Renal cortical epithelial cell (primary cell): Measurements from ENCODE around the gene BICRA. TPM values are rescaled to one million over a fixed set of nuclear protein-coding genes. Genes with fewer than 3 reads are reported as not detected.
"Not testable (repeated sequence)": the region's sequence is repeated elsewhere in the genome, so short reads cannot be mapped to it uniquely, and the experiment has no call there.

Experiments
- DNase-seq: peaks from one replicate; pipeline ENCODE4 v3.0.0-alpha.2; 2011; ENCODE audit warnings: low read depth
- total RNA-seq: library from RNA; depleted of rRNA; stranded (reverse); fragments of >200 nt; gene quantifications from 2 replicates; pipeline ENCODE4 v1.2.3, GENCODE V29; 2014

Gene BICRA
- total RNA-seq, 1 donor from 2014 or later, result 18.8 TPM

DNA sequence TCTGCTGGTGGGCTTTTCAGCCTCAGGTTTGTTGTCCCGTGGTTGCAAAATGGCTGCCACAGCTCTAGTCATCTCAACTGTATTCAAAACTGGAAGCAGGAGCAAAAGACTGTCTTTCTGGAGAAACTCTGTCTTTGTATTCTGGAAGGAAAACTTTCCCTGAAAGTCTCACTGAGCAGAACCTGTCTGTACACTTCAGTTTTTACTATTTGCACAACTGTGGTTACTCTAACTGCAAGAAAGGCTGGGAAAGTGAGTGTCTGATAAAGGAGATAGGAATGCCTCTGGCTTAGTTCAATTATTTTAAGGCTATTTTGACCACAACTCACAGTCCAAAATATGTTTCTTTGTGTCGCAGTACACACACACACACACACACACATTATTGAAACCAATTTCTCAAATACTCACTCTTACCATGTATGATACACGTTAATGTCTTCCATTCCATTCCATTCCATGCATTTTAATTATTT lies 54.5 kb downstream of the BICRA start:
- peak; percentile 91 for DNase-seq

DNA sequence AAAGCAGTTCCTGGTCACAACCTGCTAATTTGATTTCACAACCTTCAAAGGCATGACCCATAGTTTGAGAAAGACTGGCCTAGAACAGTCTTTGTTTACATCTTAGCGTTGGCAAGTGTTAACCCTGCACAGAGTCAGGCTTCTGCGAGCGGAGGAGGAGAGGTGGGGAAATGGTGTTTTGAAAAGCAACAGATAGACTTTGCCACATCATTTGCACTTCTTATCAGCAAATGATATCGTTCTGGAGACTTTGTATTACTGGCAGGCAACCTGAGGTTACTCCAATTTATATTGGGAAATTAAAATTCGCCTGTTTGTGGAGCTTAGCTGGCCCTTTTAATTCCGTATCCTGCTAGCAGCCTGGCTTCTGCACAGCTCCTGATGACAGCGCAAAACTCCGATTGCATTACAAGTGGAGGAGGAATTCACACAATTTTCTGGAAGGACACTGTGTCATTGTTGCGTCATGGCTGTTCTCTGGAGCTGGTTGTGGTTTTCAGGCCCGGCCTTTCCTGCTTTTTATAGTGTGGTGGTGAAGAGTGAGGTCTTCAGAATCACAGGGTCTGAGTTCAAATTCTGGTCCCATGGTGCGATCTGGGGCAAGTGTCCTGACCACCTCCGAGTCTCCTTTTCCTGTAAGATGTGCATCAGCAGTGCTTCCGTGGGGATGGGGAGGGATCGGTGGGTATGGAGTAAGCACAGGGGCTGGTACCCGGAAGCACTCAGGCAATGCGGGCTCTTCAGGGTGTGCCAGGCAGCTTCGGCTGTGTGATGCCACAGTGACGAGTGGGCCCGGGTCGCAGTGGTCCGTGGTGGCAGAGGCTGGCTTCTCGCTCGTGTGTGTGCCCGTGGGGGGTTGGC lies 55.2 kb downstream of the BICRA start:
- peak; percentile 91 for DNase-seq

DNA sequence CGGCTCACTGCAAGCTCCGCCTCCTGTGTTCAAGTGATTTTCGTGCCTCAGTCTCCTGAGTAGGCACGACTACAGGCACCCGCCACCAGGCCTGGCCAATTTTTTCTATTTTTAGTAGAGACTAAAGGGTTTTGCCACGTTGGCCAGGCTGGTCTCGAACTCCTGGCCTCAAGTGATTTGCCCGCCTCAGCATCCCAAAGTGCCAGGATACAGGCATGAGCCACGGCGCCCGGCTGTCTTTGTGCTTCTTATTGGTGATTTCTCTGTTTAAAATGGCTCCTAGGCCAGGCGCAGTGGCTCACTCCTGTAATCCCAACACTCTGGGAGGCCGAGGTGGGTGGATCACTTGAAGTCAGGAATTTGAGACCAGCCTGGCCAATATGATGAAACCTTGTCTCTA lies 59.6 kb downstream of the BICRA start:
- not testable (repeated sequence) for DNase-seq

DNA sequence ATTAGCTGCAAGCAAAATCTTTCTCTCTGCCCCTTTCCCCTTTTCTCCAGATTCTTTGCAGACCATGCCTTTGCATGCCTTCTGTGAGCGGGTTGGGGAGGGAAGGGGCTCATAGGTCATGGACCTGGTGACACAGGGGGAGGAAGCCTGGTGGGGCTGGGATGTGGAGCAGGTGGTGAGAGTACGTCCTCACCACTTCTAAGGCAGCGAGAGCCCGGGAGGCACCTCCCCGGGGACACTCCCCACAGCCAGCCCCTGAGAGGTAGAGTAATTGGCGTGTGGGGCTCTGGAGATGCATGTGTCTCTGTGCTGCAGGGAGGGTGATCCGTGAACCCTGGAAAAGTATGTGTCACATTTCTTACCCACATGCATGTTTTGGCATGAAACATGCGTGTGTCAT lies 61.8 kb downstream of the BICRA start:
- DNase-seq, result no peak

DNA sequence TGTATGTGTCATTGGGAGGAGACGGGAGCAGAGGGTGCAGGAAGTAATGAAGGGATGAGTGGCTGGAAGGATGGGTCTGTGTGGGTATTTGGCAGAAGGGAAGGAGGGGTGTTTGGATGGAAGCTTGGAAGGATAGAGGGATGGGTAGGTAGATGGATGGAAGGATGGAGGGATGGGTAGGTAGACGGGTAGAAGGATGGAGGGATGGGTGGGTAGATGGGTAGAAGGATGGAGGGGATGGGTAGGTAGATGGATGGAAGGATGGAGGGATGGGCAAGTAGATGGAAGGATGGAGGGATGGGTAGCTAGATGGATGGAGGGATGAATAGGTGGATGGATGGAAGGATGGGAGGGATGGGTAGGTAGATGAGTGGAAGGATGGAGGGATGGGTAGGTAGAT lies 62.6 kb downstream of the BICRA start:
- no peak for DNase-seq

DNA sequence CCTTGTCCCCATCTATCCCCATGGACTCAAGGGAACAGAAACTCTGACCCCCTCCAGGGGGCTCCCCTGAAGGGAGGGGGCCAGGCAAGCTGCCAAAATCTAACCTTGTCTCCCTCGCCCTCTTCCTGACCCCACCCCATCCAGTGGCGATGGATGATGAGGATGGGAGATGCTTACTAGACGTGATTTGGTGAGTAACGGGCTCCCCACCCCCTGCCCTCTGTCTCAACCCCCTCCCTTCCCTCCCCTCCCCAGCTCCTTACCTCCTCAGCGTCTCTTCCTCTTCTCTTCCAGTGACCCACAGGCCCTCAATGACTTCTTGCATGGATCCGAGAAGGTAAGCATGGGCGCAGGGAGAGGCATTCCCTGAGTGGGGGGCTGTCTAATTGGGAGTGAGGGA lies 64.5 kb downstream of the BICRA start:
- DNase-seq, result no peak

DNA sequence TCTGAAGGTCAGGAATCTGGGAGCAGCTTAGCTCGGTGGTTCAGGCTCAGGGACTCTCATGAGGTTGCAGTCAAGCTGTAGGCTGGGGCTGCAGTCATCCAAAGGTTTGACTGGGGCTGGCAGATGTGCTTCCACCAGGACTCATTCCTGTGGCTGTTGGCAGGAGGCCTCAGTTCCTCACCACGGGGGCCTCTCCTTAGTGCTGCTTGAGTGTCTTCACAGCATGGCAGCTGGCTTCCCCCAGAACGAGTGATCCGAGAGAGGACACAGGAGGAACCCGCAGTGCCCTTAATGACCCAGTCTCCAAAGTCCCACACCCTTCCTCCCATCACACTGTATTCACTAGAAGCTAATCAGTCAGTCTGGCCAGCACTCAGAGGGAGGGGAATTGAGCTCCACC lies 65.6 kb downstream of the BICRA start:
- no peak for DNase-seq

DNA sequence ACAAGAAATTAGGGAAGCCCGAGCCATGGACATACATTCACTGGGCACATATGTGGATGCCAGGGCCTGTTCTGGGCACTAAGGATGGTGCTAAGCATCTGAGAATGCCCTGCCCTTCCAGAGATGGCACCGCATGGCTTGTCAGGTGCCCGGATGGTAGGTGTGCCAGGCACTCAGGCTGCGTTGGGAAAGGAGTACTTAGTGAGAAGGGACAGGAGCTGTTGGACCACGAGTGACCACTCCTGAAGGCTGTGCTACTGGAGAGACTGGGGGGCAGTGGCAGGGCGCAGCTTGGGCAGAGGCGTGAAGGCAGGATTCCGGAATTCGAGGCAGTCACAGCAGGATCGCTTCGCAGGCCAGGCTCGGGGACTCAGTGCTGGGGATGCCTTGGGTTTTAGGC lies 66.3 kb downstream of the BICRA start:
- DNase-seq, result no peak

DNA sequence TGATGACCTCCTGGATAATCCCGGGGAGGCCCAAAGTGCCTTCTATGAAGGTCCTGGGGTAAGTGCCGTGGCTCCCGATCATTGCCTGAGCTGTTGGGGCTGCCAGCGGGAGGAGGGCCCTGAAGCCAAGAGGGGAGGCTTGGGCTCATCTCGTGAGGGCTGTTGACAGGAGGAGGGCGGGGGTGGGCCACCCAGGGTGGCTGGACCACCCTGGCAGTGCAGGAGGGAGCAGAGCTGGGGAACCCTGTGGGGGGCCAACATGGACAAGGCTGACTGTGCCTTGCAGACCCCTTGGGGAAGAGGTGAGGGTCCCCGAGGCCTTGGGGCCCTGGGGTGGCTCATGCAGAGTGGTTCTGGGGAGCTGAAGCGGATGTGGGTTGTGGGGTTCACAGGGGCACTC lies 66.9 kb downstream of the BICRA start:
- no peak for DNase-seq

DNA sequence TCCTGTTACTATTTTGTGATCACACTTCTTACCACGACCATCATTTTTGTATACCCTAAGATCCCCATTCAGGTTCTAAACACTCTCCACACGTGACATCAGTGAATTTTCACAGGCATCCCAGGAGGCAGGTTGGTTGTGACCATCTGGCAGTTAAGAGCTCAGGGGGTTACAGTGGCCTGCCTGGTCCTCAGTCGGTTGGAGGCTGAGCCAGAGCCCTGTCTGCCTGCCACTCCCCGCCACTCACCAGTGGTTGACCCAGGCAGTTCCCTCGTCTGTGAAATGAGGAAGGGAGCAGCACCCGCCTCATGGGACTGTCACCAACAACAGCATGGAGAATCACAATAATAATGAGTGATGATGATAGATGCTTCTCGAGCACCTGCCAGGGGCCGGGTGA lies 67.9 kb downstream of the BICRA start:
- no peak for DNase-seq

DNA sequence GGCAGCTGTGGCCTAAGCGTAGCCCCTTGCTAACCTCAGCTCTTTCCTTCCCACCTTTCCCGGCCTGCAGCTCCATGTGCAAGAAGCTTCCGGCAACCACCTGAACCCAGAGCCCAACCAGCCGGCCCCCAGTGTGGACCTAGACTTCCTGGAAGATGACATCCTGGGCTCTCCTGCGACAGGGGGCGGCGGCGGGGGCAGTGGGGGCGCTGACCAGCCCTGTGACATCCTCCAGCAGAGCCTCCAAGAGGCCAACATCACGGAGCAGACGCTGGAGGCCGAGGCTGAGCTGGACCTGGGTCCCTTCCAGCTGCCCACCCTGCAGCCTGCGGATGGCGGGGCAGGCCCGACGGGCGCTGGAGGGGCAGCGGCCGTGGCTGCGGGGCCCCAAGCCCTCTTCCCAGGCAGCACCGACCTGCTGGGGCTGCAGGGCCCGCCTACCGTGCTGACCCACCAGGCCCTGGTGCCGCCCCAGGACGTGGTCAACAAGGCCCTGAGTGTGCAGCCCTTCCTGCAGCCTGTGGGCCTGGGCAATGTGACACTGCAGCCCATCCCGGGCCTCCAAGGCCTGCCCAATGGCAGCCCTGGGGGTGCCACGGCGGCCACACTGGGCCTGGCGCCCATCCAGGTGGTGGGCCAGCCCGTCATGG lies 70.4 kb downstream of the BICRA start:
- no peak for DNase-seq

DNA sequence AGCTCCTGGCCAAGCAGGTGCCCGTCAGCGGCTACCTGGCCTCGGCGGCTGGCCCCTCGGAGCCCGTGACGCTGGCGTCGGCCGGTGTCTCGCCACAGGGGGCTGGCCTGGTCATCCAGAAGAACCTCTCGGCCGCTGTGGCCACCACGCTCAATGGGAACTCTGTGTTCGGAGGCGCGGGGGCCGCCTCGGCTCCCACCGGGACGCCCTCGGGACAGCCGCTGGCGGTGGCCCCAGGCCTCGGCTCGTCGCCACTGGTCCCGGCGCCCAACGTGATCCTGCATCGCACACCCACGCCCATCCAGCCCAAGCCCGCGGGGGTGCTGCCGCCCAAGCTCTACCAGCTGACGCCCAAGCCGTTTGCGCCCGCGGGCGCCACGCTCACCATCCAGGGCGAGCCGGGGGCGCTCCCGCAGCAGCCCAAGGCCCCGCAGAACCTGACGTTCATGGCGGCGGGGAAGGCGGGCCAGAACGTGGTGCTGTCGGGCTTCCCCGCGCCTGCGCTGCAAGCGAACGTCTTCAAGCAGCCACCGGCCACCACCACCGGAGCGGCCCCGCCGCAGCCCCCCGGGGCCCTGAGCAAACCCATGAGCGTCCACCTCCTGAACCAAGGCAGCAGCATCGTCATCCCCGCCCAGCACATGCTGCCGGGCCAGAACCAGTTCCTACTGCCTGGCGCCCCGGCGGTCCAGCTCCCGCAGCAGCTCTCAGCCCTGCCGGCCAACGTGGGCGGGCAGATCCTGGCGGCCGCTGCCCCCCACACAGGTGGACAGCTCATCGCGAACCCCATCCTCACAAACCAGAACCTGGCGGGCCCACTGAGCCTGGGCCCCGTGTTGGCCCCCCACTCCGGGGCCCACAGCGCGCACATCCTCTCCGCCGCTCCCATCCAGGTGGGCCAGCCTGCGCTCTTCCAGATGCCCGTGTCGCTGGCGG lies 71.3 kb downstream of the BICRA start:
- DNase-seq, result no peak

DNA sequence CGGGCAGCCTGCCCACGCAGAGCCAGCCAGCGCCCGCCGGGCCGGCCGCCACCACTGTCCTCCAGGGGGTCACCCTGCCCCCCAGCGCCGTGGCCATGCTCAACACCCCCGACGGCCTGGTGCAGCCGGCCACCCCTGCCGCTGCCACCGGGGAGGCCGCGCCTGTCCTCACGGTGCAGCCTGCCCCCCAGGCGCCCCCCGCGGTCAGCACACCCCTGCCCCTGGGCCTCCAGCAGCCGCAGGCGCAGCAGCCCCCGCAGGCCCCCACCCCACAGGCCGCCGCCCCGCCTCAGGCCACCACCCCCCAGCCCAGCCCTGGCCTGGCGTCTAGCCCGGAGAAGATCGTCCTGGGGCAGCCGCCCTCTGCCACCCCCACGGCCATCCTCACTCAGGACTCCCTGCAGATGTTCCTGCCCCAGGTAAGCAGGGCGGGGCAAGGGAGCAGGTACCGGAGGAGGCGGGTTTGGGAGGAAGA lies 72.0 kb downstream of the BICRA start:
- DNase-seq, result no peak

DNA sequence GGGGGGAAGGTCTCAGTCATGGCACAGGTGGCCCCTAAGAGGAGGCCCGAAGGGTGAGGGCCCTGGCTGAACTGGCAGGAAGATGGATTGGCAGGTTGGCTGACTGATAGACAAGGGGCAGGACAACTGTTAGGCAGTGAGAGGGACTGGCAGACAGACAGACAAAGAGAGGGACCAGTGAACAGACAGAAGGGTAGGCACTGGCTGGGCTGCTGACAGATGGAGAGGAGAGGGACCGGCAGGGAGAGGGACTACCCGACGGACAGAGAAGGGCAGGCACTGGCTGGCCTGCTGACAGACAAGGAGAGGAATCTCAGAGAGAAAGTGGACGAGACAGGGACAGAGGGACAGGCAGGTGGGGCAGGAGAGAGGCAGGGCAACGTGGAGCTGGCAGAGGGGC lies 72.5 kb downstream of the BICRA start:
- no peak for DNase-seq

DNA sequence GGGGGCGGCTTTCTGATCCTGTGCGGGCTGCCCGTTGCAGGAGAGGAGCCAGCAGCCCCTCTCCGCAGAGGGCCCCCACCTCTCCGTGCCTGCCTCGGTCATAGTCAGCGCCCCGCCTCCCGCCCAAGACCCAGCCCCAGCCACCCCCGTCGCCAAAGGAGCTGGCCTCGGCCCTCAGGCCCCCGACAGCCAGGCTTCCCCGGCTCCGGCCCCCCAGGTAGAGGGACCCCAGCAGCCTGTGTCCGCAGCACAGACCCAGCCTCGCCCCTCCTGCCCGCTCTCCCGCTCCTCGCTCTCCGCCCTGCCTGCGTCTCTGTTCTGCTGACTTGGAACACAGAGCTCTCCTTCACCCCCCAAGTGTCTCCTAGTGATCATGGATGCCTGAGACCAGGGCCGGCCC lies 73.0 kb downstream of the BICRA start:
- DNase-seq, result no peak

DNA sequence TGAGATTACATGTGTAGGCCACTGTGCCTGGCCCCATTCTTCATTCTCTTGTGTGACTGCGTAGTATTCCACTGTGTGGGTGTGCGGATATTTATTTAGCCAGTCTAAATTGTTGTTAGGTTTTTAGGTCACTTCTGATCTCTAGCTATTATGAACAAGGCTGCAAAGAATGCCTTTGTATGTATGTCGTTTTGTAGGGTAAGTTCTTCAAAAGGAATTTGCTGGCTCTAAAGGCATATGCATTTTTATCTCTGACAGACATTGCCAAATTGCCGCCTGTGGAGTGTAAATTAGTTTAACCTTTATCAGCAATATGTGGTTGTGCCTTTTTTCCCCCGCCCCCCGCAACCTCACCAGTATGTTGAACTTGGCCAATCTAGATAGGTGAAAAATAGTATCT lies 74.0 kb downstream of the BICRA start:
- no peak for DNase-seq

DNA sequence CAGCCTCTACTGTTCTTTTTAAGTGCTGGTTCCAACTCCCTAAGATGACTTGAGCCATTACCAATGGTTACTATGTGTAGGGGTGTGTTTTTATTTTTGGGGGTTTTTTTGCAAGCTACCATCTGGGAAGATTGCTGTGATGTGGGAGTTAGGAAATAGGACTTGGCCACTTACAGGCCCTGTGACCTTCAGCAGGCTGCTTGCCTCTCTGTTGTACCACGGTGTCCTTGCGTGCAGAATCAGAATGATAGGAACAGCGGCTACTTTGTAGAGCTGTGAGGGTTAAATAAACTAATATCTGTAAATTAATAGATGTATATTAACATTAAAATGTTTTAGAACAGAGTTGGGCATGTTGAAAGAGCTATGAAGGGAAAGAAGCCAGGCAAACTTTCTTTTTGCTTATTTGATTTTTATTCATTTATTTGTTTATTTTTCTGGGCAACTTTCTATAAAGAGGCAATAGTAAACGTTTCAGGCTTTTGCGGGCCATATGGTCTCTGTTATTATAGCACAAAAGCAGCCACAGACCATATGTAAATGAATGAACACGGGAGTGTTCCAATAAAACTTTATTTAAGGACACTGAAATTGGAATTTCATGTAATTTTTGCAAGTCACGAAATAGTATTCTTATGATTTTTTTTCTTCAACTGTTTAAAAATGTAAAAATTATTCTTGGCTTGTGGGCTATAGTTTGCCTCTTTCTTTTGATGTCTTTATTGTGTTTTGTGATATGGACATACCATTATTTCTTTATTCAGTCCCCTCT lies 77.9 kb downstream of the BICRA start:
- no peak for DNase-seq

DNA sequence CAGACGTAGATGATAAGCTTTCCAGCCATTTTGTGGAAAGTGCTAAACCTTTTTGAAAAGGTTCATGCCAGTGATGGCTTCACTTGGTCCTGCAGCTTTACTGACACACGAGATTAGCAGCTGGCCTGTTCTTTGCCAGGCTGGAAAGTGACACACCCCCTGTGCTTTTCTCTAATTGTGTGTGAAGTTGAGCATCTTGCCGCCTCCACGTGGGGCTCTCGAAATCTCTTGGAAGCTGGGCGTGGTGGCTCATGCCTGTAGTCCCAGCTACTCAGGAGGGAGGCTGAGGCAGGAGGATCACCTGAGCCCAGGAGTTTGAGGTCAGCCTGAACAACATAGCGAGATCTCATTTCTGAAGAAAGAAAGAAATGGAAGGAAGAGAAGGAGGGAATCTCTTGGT lies 79.0 kb downstream of the BICRA start:
- no peak for DNase-seq

DNA sequence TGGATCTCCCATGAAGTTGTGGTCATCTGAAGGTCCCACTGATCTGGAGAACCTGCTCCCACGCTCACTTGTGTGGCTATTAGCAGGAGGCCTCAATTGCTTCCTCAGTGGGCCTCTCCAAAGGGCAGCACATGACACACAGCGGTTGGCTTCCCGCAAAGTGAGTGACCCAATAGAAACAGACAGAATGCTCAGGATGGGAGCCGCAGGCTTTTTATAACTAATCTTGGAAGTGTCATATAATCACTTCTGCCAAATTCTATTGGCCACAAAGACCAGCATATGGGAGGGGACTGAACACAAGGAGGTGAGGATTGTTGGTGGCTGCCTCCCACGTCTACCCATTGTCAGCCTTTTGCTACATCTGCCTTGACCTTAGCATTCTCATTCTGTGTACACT lies 82.2 kb downstream of the BICRA start:
- no peak for DNase-seq

DNA sequence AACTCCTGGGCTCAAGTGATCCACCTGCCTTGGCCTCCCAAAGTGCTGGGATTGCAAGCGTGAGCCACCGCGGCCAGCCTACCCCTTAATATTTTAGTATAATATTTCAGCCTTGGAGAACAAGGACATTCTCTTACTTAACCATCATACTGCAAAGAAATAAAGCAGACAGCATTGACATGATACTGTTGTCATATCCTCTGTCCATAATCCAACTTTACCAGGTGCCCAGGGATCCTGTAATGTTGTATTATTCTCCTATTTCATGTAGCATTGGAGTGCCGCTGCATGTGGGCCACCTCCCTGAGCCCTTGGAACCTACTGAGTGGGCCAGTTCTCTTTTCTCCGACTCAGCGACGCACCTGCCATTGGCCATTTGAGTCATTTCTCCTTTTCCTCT lies 82.8 kb downstream of the BICRA start:
- no peak for DNase-seq

DNA sequence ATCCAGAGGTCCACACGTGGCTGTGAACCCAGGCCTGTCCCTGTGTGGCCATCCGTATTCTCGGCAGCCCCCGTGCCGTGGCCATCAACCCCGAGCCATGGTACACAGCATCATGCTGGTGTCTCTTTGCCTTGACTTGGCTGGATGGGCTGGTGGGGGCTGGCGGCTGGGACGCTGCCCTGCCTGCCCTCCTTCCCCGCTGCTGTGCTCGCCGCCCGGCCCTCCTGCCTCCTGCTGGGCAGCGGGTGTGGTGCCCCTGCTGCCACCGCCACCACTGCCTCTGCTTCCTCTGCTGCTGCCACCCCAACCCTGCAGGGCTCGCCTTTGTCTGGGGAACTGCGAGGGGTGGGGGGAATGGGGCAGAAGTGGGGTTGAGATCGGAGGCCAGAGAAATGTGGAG lies 84.6 kb downstream of the BICRA start:
- no peak for DNase-seq
